GM18508 (cell line): Measurements from ENCODE around the gene PCSK9.

Experiments
- ATAC-seq: cut with Tn5 transposase; IDR thresholded peaks from one replicate; pipeline ENCODE4 v1.9.1; 2021; ENCODE audit warnings: moderate number of reproducible peaks; ENCODE audit not compliant: insufficient read depth, unreplicated experiment

The PCSK9 gene

GRCh38 chr1:55041613-55042012 is 2.3 kb downstream of the PCSK9 start:
- no peak for ATAC-seq

- ATAC-seq: no peak
Measured at GRCh38 chr1:55043011-55043410, 3.7 kb downstream of the PCSK9 start.

GRCh38 chr1:55043726-55044125 is 4.4 kb downstream of the PCSK9 start:
- ATAC-seq: no peak

- no peak for ATAC-seq
Measured at GRCh38 chr1:55044617-55045397, 5.5 kb downstream of the PCSK9 start.

GRCh38 chr1:55045430-55045829 is 6.1 kb downstream of the PCSK9 start:
- ATAC-seq: no peak

GRCh38 chr1:55046871-55047270 is 7.5 kb downstream of the PCSK9 start:
- ATAC-seq: no peak

GRCh38 chr1:55047611-55048010 is 8.3 kb downstream of the PCSK9 start:
- ATAC-seq: no peak

GRCh38 chr1:55048453-55049270 is 9.3 kb downstream of the PCSK9 start:
- ATAC-seq: no peak

GRCh38 chr1:55049271-55049913 is 10.0 kb downstream of the PCSK9 start:
- no peak for ATAC-seq

GRCh38 chr1:55049914-55050278 is 10.5 kb downstream of the PCSK9 start:
- no peak for ATAC-seq

- ATAC-seq: no peak
Measured at GRCh38 chr1:55050283-55050682, 10.9 kb downstream of the PCSK9 start.

- no peak for ATAC-seq
Measured at GRCh38 chr1:55051169-55051568, 11.8 kb downstream of the PCSK9 start.

GRCh38 chr1:55051621-55052020 is 12.3 kb downstream of the PCSK9 start:
- no peak for ATAC-seq

- ATAC-seq: no peak
Measured at GRCh38 chr1:55052221-55053142, 13.1 kb downstream of the PCSK9 start.

GRCh38 chr1:55053265-55053954 is 14.1 kb downstream of the PCSK9 start:
- ATAC-seq: no peak

- no peak for ATAC-seq
Measured at GRCh38 chr1:55054396-55054795, 15.0 kb downstream of the PCSK9 start.

- no peak for ATAC-seq
Measured at GRCh38 chr1:55055084-55055882, 15.9 kb downstream of the PCSK9 start.

GRCh38 chr1:55055951-55056631 is 16.7 kb downstream of the PCSK9 start:
- ATAC-seq: no peak
